ENCODE data around the gene HMGCL. TPM values are rescaled to one million over a fixed set of nuclear protein-coding genes. Genes with fewer than 3 reads are reported as not detected.

The HMGCL gene
- total RNA-seq, 1 experiment from 2014 or later: 30.4 TPM

DNA sequence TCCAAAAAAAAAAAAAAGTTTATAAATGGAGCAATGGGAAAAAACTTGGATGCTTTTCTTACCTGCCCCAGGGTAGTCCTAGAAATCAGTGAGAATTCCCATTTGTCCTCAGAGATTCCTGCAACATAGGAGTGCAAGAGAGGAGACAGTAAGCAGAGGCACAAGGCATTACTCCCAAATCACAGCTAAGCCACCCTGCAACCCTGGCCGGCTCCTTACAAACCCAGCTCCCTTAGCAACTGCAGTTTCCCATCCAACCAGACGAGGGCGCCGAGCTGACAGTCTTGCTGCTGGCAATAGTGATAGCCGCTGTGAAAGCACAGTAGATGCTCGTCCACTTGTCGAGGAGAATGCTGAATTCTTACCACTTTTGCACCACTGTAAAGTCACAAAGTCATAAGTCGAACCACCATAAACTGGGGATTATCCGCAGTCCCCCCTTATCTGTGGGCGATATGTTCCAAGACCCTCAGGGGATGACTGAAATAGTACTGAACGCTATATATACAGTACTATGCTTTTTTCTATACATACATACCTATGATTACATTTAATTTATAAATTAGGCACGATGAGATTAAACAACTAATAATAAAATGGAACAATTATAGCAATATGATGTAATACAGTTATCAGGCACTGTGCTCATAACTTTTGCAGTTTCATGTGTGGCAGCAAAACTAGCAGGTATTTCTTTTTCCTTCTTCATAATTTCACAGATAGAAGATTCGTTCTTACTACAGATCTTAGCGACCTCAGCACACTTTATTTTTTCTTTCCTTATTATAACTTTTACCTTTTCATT, 53.0 kb downstream of the HMGCL start:
- intact Hi-C loops (cut with micrococcal nuclease): loop anchor here (2.0 kb wide), 1 partner anchor 145 kb away; no protein-coding TSS in a partner anchor
- TF ChIP-seq, protein P1, sequence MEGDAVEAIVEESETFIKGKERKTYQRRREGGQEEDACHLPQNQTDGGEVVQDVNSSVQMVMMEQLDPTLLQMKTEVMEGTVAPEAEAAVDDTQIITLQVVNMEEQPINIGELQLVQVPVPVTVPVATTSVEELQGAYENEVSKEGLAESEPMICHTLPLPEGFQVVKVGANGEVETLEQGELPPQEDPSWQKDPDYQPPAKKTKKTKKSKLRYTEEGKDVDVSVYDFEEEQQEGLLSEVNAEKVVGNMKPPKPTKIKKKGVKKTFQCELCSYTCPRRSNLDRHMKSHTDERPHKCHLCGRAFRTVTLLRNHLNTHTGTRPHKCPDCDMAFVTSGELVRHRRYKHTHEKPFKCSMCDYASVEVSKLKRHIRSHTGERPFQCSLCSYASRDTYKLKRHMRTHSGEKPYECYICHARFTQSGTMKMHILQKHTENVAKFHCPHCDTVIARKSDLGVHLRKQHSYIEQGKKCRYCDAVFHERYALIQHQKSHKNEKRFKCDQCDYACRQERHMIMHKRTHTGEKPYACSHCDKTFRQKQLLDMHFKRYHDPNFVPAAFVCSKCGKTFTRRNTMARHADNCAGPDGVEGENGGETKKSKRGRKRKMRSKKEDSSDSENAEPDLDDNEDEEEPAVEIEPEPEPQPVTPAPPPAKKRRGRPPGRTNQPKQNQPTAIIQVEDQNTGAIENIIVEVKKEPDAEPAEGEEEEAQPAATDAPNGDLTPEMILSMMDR (IDR thresholded peaks at IDR 0.05; ENCODE audit: unreplicated experiment): peak; percentile 92
- Mint-ChIP-seq H3K27me3 (ENCODE audit: insufficient read depth, unreplicated experiment) (no peaks in the 10 kb centered on the region), H3K4me1 (ENCODE audit: insufficient read depth, unreplicated experiment) (no peaks in the 10 kb centered on the region), H3K9me3 (ENCODE audit: unreplicated experiment) (no peaks in the 10 kb centered on the region), H3K36me3 (ENCODE audit: insufficient read depth, unreplicated experiment) (peaks cover 20% of the 10 kb centered on the region), H3K27ac (ENCODE audit: low read depth, unreplicated experiment) (no peak overlapping the region), H3K4me3 (ENCODE audit: unreplicated experiment) (no peak overlapping the region)
- BruUV-seq (replicated peaks): no TSS peak
- ChIA-PET POLR2A (interaction anchor here (0.5 to 1.4 kb wide), 12 partner anchors 11 to 347 kb away, joined by 3 to 11 read pairs (median 4); partner anchors contain the start of genes GALE and LYPLA2), CTCF (interaction anchor here (0.6 to 2.8 kb wide), 30 partner anchors 9 to 342 kb away, joined by 3 to 32 read pairs (median 4); partner anchors contain the start of gene CNR2)
- peak; percentile 86 for DNase-seq (ENCODE audit: unreplicated experiment)

DNA sequence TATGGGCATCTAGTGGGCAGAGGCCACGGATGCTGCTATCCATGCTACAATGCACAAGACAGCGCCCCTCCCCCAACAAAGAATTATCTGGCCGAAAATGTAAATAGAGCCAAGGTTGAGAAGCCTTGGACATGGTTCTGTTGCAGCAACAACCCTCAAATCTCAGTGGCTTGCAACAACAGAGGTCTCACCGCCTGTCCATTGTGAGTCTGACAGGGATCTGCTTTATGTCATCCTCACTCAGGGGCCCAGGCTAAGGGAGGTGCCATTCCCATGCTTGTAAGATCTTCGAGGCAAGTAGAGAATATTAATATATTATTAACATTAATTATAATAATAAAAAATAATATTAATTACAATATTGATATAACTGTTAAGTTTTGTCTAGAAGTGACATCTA, 56.5 kb downstream of the HMGCL start:
- Mint-ChIP-seq H3K4me1 (ENCODE audit: insufficient read depth, unreplicated experiment) (no peaks in the 10 kb centered on the region), H3K4me3 (ENCODE audit: unreplicated experiment) (no peak overlapping the region), H3K9me3 (ENCODE audit: unreplicated experiment) (no peaks in the 10 kb centered on the region), H3K27ac (ENCODE audit: low read depth, unreplicated experiment) (no peak overlapping the region), H3K27me3 (ENCODE audit: insufficient read depth, unreplicated experiment) (no peaks in the 10 kb centered on the region), H3K36me3 (ENCODE audit: insufficient read depth, unreplicated experiment) (peaks cover 51% of the 10 kb centered on the region)
- CTCF ChIA-PET: interaction anchor here (1.4 kb wide), 1 partner anchor 148 kb away, joined by 4 read pairs; no protein-coding TSS in a partner anchor
- no TSS peak for BruUV-seq (replicated peaks)
- intact Hi-C loops (cut with micrococcal nuclease): no loop called here
- POLR2A ChIA-PET: interaction anchor here (0.6 kb wide), 1 partner anchor 195 kb away, joined by 3 read pairs; no protein-coding TSS in a partner anchor
- TF ChIP-seq, protein P1 (IDR thresholded peaks at IDR 0.05; ENCODE audit: unreplicated experiment): no peak
- DNase-seq (ENCODE audit: unreplicated experiment): no peak

DNA sequence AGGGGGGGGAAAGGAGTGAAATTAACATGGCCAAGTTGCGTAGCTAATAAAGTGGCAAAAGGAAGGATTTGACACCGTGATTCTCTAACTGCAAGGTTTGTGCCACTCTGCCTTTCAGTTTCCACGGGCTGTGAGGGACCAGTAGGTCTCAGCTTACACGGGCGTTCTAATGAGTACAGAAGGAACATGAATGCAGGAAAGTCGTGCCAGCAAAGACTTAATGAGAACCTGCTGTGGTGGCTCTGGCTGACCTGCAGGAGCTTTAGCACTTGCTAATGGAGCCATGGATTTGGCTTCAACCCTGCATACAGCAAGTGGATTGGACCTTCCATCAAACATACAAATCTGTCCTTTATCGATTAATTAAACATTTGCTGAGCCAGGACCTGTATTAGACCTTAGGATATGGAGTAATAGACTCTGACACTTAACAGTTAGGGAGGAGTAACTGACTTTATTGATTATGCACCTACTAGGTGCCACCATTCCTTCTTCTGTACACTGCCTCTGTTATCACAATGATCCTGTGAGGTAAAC, 62.1 kb downstream of the HMGCL start:
- no peak overlapping the region for H3K4me3 Mint-ChIP-seq (ENCODE audit: unreplicated experiment)
- H3K36me3 Mint-ChIP-seq (ENCODE audit: insufficient read depth, unreplicated experiment): peaks cover 80% of the 10 kb centered on the region
- no TSS peak for BruUV-seq (replicated peaks)

More for the DNA sequence above, 62.1 kb downstream of the HMGCL start:
- CTCF ChIA-PET: interaction anchor here (0.6 kb wide), 1 partner anchor 737 kb away, joined by 4 read pairs; no protein-coding TSS in a partner anchor
- Mint-ChIP-seq H3K4me1 (ENCODE audit: insufficient read depth, unreplicated experiment) (no peaks in the 10 kb centered on the region), H3K9me3 (ENCODE audit: unreplicated experiment) (no peaks in the 10 kb centered on the region), H3K27ac (ENCODE audit: low read depth, unreplicated experiment) (no peak overlapping the region), H3K27me3 (ENCODE audit: insufficient read depth, unreplicated experiment) (no peaks in the 10 kb centered on the region)
- no peak for DNase-seq (ENCODE audit: unreplicated experiment)
- POLR2A ChIA-PET: interaction anchor here (0.7 kb wide), 1 partner anchor 122 kb away, joined by 3 read pairs; no protein-coding TSS in a partner anchor
- TF ChIP-seq, protein P1 (IDR thresholded peaks at IDR 0.05; ENCODE audit: unreplicated experiment): no peak
- intact Hi-C loops (cut with micrococcal nuclease): no loop called here

All from MCF 10A (cell line).